ENCODE data around the gene SSC5D. TPM values are rescaled to one million over a fixed set of nuclear protein-coding genes. Genes with fewer than 3 reads are reported as not detected.

SSC5D gene
- total RNA-seq, 1 donor from 2014 or later = 1.1 TPM

DNA sequence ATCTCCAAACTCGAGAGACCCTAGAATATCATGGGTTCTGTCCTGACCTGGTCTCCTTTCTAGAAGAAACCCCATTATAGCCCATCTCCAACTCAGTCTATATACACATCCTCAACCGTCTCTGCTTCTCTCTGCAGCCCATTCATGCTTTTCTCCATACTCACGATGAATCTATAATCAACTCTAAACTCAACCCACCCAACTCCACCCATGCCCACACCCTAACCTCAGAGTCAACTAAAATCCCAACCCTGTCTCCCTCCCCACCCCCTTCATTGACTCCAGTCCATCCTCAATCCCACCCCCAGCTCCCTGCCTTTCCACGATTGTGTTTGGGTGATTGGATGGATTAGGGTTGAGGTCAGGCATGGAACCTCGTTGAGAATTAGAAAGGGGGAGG, 55.3 kb downstream of the SSC5D start:
- H3K9me3 Mint-ChIP-seq (ENCODE audit: low read depth) = peaks cover 4% of the 10 kb centered on the region
- H3K36me3 Mint-ChIP-seq (ENCODE audit: insufficient read depth) = no peaks in the 10 kb centered on the region
- H3K4me1 Mint-ChIP-seq (ENCODE audit: low read depth) = peaks cover 8% of the 10 kb centered on the region
- DNase-seq (ENCODE audit: low spot score, unreplicated experiment) = no peak
- peaks cover 20% of the 10 kb centered on the region for H3K27me3 Mint-ChIP-seq
- no peak overlapping the region for H3K27ac Mint-ChIP-seq
- TF ChIP-seq, protein P1, sequence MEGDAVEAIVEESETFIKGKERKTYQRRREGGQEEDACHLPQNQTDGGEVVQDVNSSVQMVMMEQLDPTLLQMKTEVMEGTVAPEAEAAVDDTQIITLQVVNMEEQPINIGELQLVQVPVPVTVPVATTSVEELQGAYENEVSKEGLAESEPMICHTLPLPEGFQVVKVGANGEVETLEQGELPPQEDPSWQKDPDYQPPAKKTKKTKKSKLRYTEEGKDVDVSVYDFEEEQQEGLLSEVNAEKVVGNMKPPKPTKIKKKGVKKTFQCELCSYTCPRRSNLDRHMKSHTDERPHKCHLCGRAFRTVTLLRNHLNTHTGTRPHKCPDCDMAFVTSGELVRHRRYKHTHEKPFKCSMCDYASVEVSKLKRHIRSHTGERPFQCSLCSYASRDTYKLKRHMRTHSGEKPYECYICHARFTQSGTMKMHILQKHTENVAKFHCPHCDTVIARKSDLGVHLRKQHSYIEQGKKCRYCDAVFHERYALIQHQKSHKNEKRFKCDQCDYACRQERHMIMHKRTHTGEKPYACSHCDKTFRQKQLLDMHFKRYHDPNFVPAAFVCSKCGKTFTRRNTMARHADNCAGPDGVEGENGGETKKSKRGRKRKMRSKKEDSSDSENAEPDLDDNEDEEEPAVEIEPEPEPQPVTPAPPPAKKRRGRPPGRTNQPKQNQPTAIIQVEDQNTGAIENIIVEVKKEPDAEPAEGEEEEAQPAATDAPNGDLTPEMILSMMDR (IDR thresholded peaks at IDR 0.05; ENCODE audit: unreplicated experiment) = no peak
- no peak overlapping the region for H3K4me3 Mint-ChIP-seq (ENCODE audit: low read depth)

DNA sequence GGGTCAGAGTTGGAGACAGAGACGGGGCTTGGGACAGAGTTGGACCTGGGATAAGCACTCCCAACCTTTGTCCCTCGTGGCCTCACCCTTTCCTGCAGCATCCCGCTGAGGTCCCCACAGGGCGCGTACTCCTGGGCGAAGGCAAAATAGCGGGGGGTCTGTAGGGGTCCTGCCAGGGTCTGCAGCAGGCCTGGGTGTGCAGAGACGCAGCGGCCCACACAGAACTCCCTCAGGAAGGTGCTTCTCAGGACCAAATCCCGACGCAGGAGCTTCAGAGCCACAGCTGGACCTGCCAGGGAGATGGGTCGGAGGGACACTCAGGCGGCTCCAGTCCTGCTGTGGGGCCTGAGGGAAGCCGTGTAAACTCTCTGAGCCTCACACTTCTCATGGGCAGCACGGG, 55.8 kb downstream of the SSC5D start:
- Mint-ChIP-seq H3K4me1 (ENCODE audit: low read depth) (peaks cover 8% of the 10 kb centered on the region), H3K9me3 (ENCODE audit: low read depth) (peaks cover 4% of the 10 kb centered on the region), H3K4me3 (ENCODE audit: low read depth) (no peak overlapping the region), H3K27me3 (peaks cover 20% of the 10 kb centered on the region), H3K27ac (no peak overlapping the region), H3K36me3 (ENCODE audit: insufficient read depth) (no peaks in the 10 kb centered on the region)
- TF ChIP-seq, protein P1 (IDR thresholded peaks at IDR 0.05; ENCODE audit: unreplicated experiment) = no peak
- DNase-seq (ENCODE audit: low spot score, unreplicated experiment) = no peak

DNA sequence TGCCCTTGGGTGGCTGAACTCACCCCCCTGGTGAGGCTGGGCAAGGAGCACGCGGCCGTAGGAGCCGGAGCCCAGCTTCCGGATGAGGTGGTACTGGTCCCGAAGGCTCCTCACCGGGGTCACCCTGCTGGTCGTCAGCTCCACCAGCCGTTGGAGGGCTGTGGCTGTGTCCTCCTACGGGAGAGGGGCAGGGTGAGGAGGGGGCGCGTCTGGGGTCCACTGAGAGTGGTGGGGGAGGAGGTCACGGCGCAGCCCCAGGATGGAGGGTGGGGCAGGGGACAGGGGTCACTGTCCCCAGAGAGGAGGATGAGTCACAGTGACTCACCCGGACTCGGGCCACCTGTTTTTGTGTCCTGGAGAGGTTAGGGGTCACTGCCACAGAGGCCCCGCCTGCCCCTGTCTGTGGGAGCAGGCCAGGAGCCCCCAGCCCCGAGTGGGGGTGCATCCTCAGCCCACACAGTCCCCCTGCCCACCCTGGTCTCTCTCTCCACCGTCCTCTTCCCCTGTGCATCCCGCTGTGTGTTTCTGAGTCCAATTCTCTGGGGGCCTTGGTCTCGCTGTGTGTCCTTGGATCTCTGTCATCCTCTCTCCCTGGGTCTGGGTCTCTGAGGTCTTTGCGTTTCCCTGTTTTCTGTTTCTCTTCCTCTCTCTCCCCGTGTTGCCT, 56.7 kb downstream of the SSC5D start:
- Mint-ChIP-seq H3K9me3 (ENCODE audit: low read depth) (peaks cover 4% of the 10 kb centered on the region), H3K27me3 (peaks cover 20% of the 10 kb centered on the region), H3K27ac (no peak overlapping the region), H3K36me3 (ENCODE audit: insufficient read depth) (no peaks in the 10 kb centered on the region), H3K4me3 (ENCODE audit: low read depth) (no peak overlapping the region), H3K4me1 (ENCODE audit: low read depth) (peaks cover 12% of the 10 kb centered on the region)
- TF ChIP-seq, protein P1 (IDR thresholded peaks at IDR 0.05; ENCODE audit: unreplicated experiment) = no peak
- no peak for DNase-seq (ENCODE audit: low spot score, unreplicated experiment)

DNA sequence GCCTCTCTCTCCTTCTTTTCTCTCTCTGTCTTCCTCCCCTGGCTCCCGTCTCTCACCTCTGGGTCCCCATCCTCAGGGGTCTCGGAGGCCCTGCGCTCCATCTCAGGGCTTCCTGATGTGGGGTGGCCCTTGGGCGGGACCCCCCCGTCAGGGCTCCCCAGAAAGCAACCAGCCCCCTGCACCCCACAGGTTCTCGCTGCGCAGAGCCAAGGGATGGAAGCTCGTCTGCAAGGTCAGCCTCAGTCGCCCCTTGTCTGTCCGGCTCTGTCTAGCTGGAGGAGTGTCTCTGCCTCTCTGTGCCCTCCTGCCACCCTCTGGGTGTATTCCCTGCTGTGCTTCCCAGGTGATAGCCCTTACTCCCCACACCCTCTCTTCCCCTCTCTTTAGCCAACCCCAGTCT, 57.2 kb downstream of the SSC5D start, which contains the start of gene SBK3:
TSS of gene SBK3 (minus strand) at position 101 of the 400 bp plus-strand sequence. CDS start at position 101, 0 bp downstream.
- H3K4me3 Mint-ChIP-seq (ENCODE audit: low read depth) = no peak within 1 kb of the TSS
- no peak within 1 kb of the TSS for H3K27ac Mint-ChIP-seq
- peaks cover 4% of the 10 kb centered on the region for H3K9me3 Mint-ChIP-seq (ENCODE audit: low read depth)
- peaks cover 20% of the 10 kb centered on the region for H3K27me3 Mint-ChIP-seq
- peaks cover 17% of the 10 kb centered on the region for H3K4me1 Mint-ChIP-seq (ENCODE audit: low read depth)
- DNase-seq (ENCODE audit: low spot score, unreplicated experiment) = no peak
- TF ChIP-seq, protein P1 (IDR thresholded peaks at IDR 0.05; ENCODE audit: unreplicated experiment) = no peak
- H3K36me3 Mint-ChIP-seq (ENCODE audit: insufficient read depth) = no peaks in the 10 kb centered on the region

DNA sequence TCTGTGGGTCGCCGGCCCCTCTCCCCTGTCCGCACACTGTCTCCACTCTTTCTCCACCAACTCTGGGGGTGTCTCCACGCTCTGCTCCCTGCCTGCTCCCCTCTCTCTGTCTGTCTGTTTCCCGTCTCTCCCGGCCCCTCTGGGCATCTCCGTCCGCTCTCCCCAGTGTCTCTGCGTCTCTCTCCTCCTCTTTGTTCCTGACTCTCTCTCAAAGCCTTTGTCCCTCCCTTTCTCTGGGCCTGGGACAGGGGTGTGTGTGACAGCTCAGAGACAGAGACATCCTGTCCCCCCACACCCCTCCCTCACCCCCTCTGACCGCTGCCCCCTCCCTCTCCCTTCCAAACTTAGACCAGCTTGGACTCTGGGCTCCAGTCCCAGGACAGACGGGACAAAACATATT, 57.8 kb downstream of the SSC5D start:
- Mint-ChIP-seq H3K9me3 (ENCODE audit: low read depth) (peaks cover 4% of the 10 kb centered on the region), H3K4me1 (ENCODE audit: low read depth) (peaks cover 17% of the 10 kb centered on the region), H3K36me3 (ENCODE audit: insufficient read depth) (no peaks in the 10 kb centered on the region), H3K27me3 (peaks cover 20% of the 10 kb centered on the region), H3K27ac (no peak overlapping the region), H3K4me3 (ENCODE audit: low read depth) (no peak overlapping the region)
- TF ChIP-seq, protein P1 (IDR thresholded peaks at IDR 0.05; ENCODE audit: unreplicated experiment) = no peak
- DNase-seq (ENCODE audit: low spot score, unreplicated experiment) = no peak

Measured in progenitor cell of endocrine pancreas (in vitro differentiated cells).